ENCODE data around the gene EPB41L5.

- TF ChIP-seq CTCF (IDR thresholded peaks at IDR 0.05; ENCODE audit: low read length) (no peak), EZH2phosphoT487 (IDR thresholded peaks at IDR 0.05; ENCODE audit: low read length) (no peak), EZH2 (optimal IDR thresholded peaks at IDR 0.05; ENCODE audit: low read depth, low read length) (no peak)
These were observed 25.2 kb downstream of the EPB41L5 start for GRCh38 chr2:120037995-120038541.
